DND-41 (cell line): ENCODE measurements around the gene ZNF367.

Experiments used
- ATAC-seq: fragments of 200-7000 bp; cut with Tn5 transposase; 3 replicates; pipeline ENCODE4 v1.9.1; 2021; ENCODE audit warnings: low read depth; ENCODE audit not compliant: insufficient read depth
- DNase-seq: peaks from one replicate; pipeline ENCODE4 v3.0.0-alpha.2; 2020
- H2AFZ ChIP-seq: 2 replicates; pipeline ENCODE4 v1.6.0; 2012; ENCODE audit warnings: low read depth, low read length
- H3K27ac ChIP-seq: 2 replicates; pipeline ENCODE4 v1.5.1; 2012; ENCODE audit warnings: low read length, inconsistent platforms
- H3K27me3 ChIP-seq: fragments of 200-600 bp; sonication (generic); 2 replicates; pipeline ENCODE4 v1.6.0; 2012; ENCODE audit warnings: low read length, mild to moderate bottlenecking, inconsistent platforms; ENCODE audit not compliant: insufficient read depth, poor library complexity
- H3K36me3 ChIP-seq: 2 replicates; pipeline ENCODE4 v1.5.1; 2012; ENCODE audit warnings: low read length, inconsistent platforms; ENCODE audit not compliant: insufficient read depth
- H3K4me1 ChIP-seq: 2 replicates; pipeline ENCODE4 v1.5.1; 2012; ENCODE audit warnings: mild to moderate bottlenecking, low read length; ENCODE audit not compliant: insufficient read depth
- H3K4me2 ChIP-seq: 2 replicates; pipeline ENCODE4 v1.6.0; 2012; ENCODE audit warnings: mild to moderate bottlenecking, moderate library complexity, low read length, inconsistent platforms; ENCODE audit not compliant: insufficient read depth
- H3K4me3 ChIP-seq, 2 experiments: fragments of 200-600 bp in 1 of 2; shearing (Covaris generic) in 1 of 2; 2 replicates each; pipeline ENCODE4 v1.5.1; 2012 to 2016; ENCODE audit warnings: inconsistent platforms in 2 of 2, low read length in 2 of 2, mild to moderate bottlenecking in 2 of 2, low read depth in 1 of 2, moderate library complexity in 1 of 2
- H3K79me2 ChIP-seq: 2 replicates; pipeline ENCODE4 v1.6.0; 2012; ENCODE audit warnings: low read length, inconsistent platforms; ENCODE audit not compliant: insufficient read depth
- H3K9ac ChIP-seq: 2 replicates; pipeline ENCODE4 v1.6.0; 2012; ENCODE audit warnings: low read depth, mild to moderate bottlenecking, inconsistent platforms, low read length, moderate library complexity
- H3K9me3 ChIP-seq: 2 replicates; pipeline ENCODE4 v1.5.1; 2012; ENCODE audit warnings: low read length, moderate library complexity, mild to moderate bottlenecking, inconsistent platforms; ENCODE audit not compliant: insufficient read depth, severe bottlenecking
- H4K20me1 ChIP-seq: 2 replicates; pipeline ENCODE4 v1.6.0; 2012; ENCODE audit warnings: low read length; ENCODE audit not compliant: insufficient read depth
- EZH2 ChIP-seq: IDR thresholded peaks from 3 replicates; pipeline ENCODE4 v1.6.1; 2012; ENCODE audit warnings: borderline replicate concordance, low read depth, mild to moderate bottlenecking, moderate library complexity, low read length, inconsistent platforms; ENCODE audit not compliant: severe bottlenecking
- TF ChIP-seq, protein P1 (sequence below): IDR thresholded peaks from 2 replicates; pipeline ENCODE4 v1.5.1; 2012; ENCODE audit warnings: borderline replicate concordance, low read length, moderate library complexity, mild to moderate bottlenecking; ENCODE audit not compliant: poor library complexity, severe bottlenecking; ENCODE audit errors: extremely low read depth

ZNF367 gene

DNA sequence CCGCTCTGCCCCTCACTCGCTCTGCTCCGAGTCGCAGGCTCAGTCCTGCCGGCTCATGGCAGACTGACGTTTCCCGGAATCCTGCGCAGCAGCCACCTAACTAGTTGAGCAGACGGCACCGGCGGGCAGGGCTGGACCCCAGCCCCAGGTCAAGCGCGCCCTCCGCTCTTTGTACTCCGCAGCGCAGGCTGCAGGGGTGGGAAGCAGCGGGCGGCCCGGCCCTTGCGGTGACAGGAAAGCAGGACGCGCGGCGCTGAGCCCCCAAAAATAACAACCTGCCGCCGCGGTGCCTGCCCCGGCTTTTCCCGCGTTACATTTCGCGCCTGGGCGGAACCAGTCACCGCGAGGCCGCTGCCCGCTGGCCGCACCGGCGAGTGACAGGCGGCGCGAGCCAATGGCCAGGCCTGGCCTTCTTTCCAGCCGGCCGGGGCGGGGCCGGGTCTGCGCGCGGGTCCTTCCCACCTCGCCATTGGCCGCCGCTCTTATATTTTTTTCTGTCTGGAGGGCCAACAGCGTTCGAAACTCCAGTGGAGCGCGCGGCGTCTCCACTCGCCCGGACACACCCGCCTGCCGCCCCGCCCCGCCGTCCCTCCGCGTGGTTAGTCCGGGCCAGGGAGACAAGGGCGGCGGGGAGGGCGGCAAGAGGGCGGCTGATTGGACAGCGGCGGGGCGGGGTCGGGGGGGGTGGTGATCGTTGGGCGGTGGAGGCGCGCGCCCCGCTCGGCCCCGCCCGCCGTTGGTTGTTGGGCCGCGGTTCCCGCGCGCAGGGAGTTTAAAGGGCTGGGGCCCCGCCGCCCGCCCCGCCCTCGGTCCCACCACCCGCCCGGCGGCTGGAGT lies at the start of gene ZNF367:
Gene ZNF367, minus strand, starts transcription at position 288 of the 837 bp plus-strand sequence. CDS start 338 bp downstream, outside the sequence.
- peaks cover 32% of the 10 kb centered on the region for H3K36me3 ChIP-seq
- no peak for TF ChIP-seq EZH2
- TF ChIP-seq, protein P1, sequence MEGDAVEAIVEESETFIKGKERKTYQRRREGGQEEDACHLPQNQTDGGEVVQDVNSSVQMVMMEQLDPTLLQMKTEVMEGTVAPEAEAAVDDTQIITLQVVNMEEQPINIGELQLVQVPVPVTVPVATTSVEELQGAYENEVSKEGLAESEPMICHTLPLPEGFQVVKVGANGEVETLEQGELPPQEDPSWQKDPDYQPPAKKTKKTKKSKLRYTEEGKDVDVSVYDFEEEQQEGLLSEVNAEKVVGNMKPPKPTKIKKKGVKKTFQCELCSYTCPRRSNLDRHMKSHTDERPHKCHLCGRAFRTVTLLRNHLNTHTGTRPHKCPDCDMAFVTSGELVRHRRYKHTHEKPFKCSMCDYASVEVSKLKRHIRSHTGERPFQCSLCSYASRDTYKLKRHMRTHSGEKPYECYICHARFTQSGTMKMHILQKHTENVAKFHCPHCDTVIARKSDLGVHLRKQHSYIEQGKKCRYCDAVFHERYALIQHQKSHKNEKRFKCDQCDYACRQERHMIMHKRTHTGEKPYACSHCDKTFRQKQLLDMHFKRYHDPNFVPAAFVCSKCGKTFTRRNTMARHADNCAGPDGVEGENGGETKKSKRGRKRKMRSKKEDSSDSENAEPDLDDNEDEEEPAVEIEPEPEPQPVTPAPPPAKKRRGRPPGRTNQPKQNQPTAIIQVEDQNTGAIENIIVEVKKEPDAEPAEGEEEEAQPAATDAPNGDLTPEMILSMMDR = no peak
- peak within 1 kb of the TSS; percentile 100 for H3K27ac ChIP-seq
- H3K4me3 ChIP-seq = peak within 1 kb of the TSS; percentile 87 to 94
- peaks cover 48% of the 10 kb centered on the region for H3K79me2 ChIP-seq
- H3K27me3 ChIP-seq = no peaks in the 10 kb centered on the region
- no peaks in the 10 kb centered on the region for H3K9me3 ChIP-seq
- ATAC-seq (peak; percentile 81), DNase-seq (peak; percentile 96)
- peaks cover 54% of the 10 kb centered on the region for H3K4me1 ChIP-seq
- peaks cover 37% of the 10 kb centered on the region for H4K20me1 ChIP-seq
- peak within 1 kb of the TSS; percentile 84 for H2AFZ ChIP-seq
- peak within 1 kb of the TSS; percentile 100 for H3K9ac ChIP-seq
- peak within 1 kb of the TSS; percentile 96 for H3K4me2 ChIP-seq

DNA sequence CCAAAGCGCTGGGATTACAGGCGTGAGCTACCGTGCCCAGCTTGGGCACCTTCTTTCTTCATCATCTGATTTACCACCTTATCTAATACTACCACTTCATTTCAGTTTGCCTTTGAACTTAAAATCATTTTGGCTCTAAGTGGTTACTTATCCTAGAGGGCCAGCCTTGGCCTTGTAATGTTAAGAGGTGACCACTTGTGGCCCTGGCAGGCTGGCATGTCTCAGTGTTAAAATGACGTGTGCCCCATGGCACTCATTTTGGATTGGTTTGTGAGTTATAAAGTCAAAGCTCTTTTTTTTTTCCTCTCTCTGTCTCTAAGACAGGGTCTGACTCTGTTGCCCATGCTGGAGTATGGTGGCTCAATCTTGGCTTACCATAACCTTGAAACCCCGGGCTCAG lies 49.6 kb upstream of the ZNF367 start:
- no peak overlapping the region for H3K27ac ChIP-seq
- TF ChIP-seq, protein P1 = no peak
- TF ChIP-seq EZH2 = no peak
- no peaks in the 10 kb centered on the region for H3K4me1 ChIP-seq
- no peaks in the 10 kb centered on the region for H3K27me3 ChIP-seq
- no peaks in the 10 kb centered on the region; the same call in 1 of the 2 replicates for H3K36me3 ChIP-seq
- no peak overlapping the region for H3K4me2 ChIP-seq
- H3K4me3 ChIP-seq = no peak overlapping the region
- no peak for DNase-seq
- no peaks in the 10 kb centered on the region for H3K9me3 ChIP-seq
- H3K79me2 ChIP-seq = no peaks in the 10 kb centered on the region
- no peak overlapping the region for H2AFZ ChIP-seq
- no peak overlapping the region for H3K9ac ChIP-seq
- ATAC-seq = no peak
- H4K20me1 ChIP-seq = no peaks in the 10 kb centered on the region

DNA sequence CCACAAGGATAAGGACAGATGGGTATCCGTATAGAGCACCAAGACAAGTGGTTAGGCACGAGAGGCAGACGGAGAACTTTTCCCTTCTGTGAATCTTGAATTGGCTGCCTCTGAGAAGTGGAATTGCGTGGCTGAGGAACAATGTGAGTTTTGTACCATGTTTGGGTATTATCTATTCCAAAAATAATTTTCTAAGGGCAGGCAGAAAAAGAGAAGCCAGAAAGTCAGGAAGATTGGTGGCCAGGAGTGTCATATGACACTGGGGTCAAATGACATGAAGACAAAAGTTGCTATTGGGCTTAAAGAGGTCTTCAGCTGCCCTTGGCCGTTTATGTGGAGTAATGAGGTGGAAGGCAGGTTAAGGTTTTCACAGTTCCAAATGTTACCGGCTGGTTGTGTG lies 46.3 kb upstream of the ZNF367 start:
- H3K79me2 ChIP-seq = no peaks in the 10 kb centered on the region

More for the DNA sequence above, 46.3 kb upstream of the ZNF367 start:
- Histone ChIP-seq H3K27me3 (no peaks in the 10 kb centered on the region), H3K4me3 (no peak overlapping the region), H3K9ac (no peak overlapping the region), H3K9me3 (no peaks in the 10 kb centered on the region), H3K4me1 (no peaks in the 10 kb centered on the region), H3K27ac (no peak overlapping the region), H4K20me1 (no peaks in the 10 kb centered on the region), H3K36me3 (no peaks in the 10 kb centered on the region), H2AFZ (no peak overlapping the region), H3K4me2 (no peak overlapping the region)
- ATAC-seq = no peak
- DNase-seq = no peak
- no peak for TF ChIP-seq EZH2
- TF ChIP-seq, protein P1 = no peak
